HS-27A (cell line): Measurements from ENCODE around the gene ASPG.

Experiments used
- DNase-seq: peaks from one replicate; pipeline ENCODE4 v3.0.0-alpha.2; 2012; ENCODE audit warnings: low read depth, missing footprints

ASPG gene

GRCh38 chr14:104093366-104094055 lies 8.0 kb downstream of the ASPG start:
- no peak for DNase-seq

- no peak for DNase-seq
Observed at GRCh38 chr14:104094056-104094708, 8.7 kb downstream of the ASPG start.

GRCh38 chr14:104094709-104095425 lies 9.4 kb downstream of the ASPG start:
- DNase-seq, result no peak

DNA sequence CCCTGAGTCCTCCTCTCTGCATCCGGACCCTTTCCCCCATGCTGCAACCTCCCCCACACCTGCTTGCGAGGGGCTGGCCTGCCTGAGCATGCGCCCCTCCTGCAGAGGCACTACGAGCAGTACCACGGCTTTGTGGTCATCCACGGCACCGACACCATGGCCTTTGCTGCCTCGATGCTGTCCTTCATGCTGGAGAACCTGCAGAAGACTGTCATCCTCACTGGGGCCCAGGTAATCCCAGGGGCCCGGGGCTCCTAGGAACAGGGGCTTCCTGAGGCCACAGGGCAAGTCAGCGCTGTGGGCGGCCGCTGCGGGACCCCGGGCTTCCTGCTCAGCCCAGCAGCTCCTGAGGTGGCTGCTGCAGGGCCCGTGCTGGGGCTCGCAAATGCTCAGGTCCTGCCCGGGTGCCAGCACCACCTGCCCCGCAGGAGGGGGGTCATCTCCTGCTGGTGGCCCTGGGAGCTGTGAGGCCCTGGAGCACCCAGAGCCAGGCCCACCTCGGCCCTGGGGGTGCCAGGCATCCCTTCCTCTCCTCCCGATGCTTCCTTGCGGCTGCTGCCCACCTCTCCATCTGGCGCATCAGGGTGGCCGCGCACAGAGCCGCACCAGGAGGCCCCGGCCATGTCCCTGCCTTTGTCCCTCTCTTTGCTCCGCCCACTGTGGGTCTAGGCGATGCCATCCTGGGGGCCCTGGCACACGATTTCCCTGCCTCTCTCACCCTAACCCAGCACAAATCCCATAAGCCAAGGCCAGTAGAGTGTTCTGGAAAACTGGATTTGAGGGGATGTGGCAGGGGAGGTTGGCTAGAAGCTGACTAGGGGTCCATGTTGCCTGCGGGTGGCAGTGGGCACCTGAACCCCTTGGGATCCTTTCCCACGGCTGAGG lies 10.2 kb downstream of the ASPG start:
- no peak for DNase-seq

DNA sequence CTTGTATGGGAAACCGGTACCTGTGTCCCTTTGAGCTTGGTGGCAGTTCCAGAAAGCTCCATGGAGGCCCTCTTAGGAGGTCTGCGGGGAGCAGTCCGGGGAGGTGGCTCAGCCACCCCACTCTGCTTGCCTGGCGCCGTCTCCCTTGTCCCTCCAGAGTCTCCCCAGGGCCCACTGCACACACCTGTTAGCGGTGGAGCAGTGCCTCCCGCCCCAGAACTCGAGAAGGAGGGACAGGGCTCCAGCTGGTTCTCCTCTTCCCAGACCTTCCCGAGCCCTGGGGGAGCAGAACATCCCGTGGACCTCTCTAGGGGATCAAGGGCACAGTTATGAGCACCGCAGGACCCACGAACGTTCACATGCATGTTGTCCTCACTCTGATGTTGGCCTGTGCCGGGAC lies 10.8 kb downstream of the ASPG start:
- DNase-seq, result no peak

- no peak for DNase-seq
Observed at GRCh38 chr14:104096751-104097700, 11.5 kb downstream of the ASPG start.

DNA sequence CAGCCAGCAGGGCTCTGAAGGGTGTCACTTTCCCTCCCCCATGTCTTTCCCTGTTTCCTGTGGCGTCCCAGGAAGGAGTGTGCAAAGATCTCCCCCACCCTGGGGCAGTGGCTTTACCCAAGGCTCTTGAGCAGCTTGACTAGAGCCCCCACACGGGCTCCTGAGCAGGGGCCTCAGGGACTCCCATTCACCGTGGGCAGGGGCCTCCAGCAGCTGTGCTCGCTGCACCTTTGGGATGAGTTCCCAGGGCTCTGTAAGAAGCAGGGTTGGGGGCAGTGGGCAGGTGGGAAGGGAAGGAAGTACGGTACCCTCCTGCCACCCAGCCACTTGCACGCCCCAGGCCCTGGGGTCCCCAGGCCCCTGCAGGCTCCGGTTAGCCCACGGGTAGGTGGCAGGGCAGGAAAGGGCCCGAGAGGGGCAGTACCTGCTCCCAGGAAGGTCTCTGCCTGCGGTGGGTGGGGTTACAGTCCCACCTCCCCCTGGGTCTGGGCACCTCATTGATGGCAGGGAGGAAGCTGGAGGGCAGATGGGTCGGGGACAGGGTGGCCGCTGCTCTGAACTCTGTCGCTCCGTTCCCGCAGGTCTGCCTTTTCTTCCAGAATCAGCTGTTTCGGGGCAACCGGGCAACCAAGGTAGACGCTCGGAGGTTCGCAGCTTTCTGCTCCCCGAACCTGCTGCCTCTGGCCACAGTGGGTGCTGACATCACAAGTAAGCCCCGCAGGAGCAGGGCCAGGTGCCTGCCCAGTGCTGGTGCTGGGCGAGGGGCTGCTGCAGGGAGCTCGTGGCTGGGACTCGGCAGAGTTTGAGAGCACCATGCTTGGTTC lies 13.0 kb downstream of the ASPG start:
- no peak for DNase-seq

DNA sequence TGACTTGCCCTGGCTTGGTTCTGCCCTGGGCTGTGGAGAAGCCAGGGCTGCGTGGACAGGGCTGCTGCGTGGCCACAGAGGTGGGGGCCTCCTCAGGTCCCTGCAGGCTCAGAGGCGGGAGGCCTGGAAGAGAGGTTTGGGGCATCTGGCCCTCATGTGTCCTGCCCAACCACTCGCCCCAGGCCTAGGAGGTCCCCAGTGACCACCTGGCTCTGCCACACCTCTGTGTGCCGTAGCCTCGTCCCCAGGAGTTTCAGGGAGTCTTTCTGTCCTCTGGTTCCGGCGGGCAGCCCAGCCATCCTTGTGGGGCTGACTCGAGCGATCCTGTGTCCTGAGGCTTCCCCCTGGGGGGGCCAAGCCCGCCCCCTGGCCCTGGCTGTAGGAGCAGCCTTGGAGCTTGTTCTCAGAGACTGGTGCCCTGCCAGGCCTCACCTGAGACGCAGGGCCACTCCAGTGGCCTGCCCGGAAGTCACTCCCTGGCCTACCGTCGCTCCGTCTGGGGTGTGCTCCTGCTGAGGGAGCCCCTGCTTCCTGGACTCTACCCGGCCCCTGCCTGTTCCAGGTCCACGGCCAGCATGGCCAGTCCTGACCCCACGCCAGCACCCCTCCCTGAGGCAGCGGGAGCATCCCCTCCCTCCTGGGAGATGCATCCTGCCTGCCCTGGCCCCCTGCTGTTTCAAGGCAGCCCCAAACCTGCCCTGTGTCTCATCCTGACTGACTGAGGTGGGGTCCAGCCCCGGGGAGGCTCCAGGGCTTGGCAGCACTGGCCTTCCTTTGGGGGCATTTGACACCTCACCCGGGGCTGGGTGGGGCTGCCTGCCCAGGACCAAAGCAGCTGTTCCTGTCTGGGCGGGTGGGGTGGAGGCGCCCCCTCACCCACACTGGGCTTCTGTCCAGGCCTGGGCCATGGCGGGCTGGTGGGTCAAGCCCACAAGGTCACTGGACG lies 13.9 kb downstream of the ASPG start:
- DNase-seq, result no peak

DNA sequence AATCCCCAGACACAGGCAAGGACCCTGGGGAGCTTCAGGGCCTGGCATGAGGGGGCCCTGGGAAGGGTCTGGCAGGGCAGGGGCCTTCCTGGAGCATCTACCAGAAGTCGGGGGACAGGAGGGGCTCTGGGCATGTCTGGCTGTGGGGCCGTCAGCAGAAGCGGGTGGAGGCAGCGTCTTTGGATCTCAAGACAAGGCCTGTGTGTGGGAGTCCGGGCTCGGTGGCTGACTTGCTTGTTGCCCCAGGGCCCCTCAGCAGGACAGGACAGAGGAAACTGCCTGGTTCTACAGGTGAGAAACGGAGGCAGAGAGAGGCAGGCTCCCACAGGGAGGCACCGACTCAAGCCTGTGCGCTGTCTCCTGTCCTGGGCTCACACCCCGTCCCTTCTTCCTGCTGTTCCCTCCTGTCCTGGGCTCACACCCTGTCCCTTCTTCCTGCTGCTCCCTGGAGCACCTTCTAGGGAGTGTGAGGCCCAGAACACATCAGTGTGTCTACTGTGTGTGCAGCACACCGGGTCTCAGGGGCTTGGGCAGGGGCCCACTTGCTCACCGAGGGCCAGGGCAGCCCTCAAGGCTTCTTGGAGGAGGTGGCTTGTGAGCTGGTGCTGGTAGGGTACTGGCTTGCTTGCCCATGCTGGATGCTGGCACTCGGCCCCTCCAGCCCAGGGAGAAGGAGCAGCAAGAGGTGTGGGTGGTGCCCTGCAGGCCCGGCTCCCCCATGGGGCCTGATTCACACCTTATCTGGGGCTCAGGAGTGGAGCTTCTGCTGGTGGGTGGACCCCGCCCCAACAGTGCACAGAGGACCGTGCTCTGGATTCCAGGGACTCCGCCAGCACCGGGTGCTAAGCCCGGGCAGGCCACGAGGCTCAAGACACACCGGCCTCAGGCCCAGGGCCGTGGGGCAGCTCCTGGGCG lies 14.9 kb downstream of the ASPG start:
- DNase-seq, result no peak

- DNase-seq, result no peak
Observed at GRCh38 chr14:104101086-104101621, 15.7 kb downstream of the ASPG start.

DNA sequence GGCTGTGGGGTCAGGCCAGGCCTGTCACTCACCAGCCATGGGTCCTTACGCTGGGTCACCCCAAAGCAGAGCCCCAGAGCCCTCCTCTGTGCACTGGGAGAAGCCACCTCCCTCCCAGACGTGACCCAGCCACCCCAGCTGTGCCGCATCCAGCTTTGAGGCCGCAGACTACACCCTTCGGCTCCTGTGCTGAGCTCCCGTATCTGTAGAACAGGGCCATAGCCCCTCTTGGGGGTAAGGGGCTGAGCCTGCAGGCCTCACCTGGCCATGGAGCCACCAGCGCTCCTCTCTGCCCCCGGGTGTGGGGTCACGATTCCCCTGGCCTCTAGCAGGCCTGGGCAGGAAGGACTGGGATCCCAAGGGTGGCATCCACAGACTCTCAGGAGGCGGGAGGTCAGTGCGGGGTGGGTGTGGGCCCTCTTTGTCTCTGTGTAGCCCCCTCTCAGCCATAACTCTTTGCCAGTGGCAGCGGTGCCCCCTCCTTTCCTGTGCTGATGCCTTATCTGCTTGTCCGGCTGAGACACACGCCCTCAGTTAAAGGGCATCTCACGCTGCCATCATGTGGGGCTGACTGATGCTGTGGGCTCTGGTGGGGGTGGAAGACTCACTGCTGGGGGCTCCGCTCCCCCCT lies 16.3 kb downstream of the ASPG start:
- no peak for DNase-seq

- DNase-seq, result no peak
Observed at GRCh38 chr14:104102282-104102914, 16.9 kb downstream of the ASPG start.

DNA sequence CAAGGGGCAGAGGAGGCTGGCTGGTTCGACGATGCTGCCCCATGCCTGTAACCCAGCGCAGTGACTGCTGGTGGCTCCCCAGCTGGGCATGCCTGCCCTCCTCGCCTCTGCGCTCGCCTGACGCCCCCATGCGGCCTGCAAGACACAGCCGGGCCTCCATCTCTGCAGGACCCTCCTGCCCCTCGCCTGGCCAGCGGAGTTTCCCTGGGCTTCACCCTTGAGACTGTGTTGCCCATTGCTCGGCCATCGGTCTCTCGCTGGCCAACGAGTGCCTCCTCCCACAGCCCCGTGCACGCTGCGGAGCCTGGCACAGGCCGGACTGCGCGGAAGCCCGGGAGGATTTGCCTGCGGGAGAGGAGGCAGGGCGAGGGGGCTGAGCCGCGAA lies 17.6 kb downstream of the ASPG start:
- no peak for DNase-seq

GRCh38 chr14:104103446-104104075 lies 18.1 kb downstream of the ASPG start:
- no peak for DNase-seq

DNA sequence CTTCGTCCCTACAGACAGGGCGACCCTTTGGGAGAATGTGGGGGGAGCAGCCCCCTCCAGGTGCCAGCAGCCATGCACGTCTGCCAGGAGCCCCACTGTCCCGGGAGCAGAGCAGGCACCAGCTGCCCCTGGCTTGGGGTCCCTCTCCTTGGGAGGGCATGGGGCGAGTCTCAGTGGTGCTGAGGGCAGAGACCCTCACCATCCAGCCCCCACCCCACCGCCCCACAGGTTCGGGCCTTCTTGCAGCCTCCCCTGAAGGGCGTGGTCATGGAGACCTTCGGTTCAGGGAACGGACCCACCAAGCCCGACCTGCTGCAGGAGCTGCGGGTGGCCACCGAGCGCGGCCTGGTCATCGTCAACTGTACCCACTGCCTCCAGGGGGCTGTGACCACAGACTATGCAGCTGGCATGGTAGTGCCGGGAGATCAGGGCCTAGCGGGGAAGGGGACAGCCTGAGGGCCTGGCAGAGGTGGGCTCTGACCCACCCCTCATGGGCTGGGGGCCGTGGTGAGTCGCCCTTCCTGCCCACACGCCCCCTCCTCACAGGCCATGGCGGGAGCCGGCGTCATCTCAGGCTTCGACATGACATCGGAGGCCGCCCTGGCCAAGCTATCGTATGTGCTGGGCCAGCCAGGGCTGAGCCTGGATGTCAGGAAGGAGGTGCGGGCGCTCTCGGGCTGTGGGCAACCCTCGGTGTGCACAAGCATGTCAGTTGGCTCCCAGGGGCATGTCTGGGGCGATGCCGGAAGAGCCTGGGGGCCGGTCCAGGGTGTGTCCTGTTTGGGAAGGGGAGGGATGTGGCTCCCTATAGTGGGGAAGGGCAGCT lies 18.8 kb downstream of the ASPG start:
- no peak for DNase-seq
